Pancreas (tissue), 10 donors: ENCODE data around the gene GCSAML. TPM values are rescaled to one million over a fixed set of nuclear protein-coding genes. Genes with fewer than 3 reads are reported as not detected.
A peak's percentile ranks its signal among the peaks of the same experiment; 100 is the strongest.

Experiments used
- ATAC-seq, 4 donors: fragments of 200-7000 bp; cut with Tn5 transposase; one replicate each; pipeline versions ENCODE4 v1.8.0 to v1.9.1; 2020; ENCODE audit warnings: mild to moderate bottlenecking in 4 of 4, moderate library complexity in 4 of 4
- DNase-seq, 6 donors: peaks; one replicate each; pipeline ENCODE4 v3.0.0-alpha.2; 2020
- FAIRE-seq: peaks from 2 replicates; lab custom pipeline; 2012; peaks lifted over from hg19 to GRCh38; lab: Jason Lieb, UNC
- H3K27ac ChIP-seq, 4 donors: fragments of 200-600 bp; sonication (generic); 1 replicate in 3 of 4; 2 replicates in 1 of 4; pipeline versions ENCODE4 v1.5.0 to v1.8.0; 2020
- H3K27me3 ChIP-seq, 4 donors: fragments of 200-600 bp; one replicate each; pipeline ENCODE4 v1.8.0; 2021
- H3K36me3 ChIP-seq, 3 donors: fragments of 200-600 bp; sonication (generic) in 1 of 3; one replicate each; pipeline versions ENCODE4 v1.5.0 to v1.8.0; 2020 to 2021
- H3K4me1 ChIP-seq, 3 donors: fragments of 200-600 bp; one replicate each; pipeline ENCODE4 v1.8.0; 2021
- H3K4me3 ChIP-seq, 4 donors: fragments of 200-600 bp; sonication (generic) in 2 of 4; one replicate each; pipeline versions ENCODE4 v1.5.0 to v1.8.0; 2020 to 2021
- H3K9me3 ChIP-seq, 4 donors: fragments of 200-600 bp; one replicate each; pipeline ENCODE4 v1.8.0; 2021
- whole genome bisulfite sequencing, 2 donors: extraction: QIAGEN DNeasy Blood & Tissue Kit; methylation state at CpG; one replicate each; pipeline ENCODE4 v1.1.7; 2013; 5-methylcytosine and 5-hydroxymethylcytosine counted together
- intact Hi-C, 3 donors: fragments of 100-400 bp; cut with DNase I; formaldehyde crosslinking; loops; one replicate each; pipeline versions ENCODE4 v1.11.1 to v1.14.2; 2022
- polyA plus RNA-seq, 2 donors: library from polyadenylated mRNA; stranded (reverse); fragments of 200-250 nt; gene quantifications; one replicate each; pipeline ENCODE4 v1.2.3, GENCODE V29; 2013
- total RNA-seq, 6 donors: library from RNA; stranded (reverse); fragmentation: NEBNext Ultra II Directional in 4 of 6; extraction: Animal tissue kit (Norgen Biotek cat#: 25700) in 4 of 6; gene quantifications; one replicate each; pipeline versions ENCODE4 v1.2.1 to v1.2.4, GENCODE V29; 2021 to 2023
- TF ChIP-seq, protein P1 (sequence below), 4 donors: fragments of 200-600 bp; sonication (generic) in 3 of 4; IDR thresholded peaks; one replicate each; pipeline versions ENCODE4 v1.5.0 to v1.8.0; 2021; ENCODE audit warnings: antibody characterized with exemption in 4 of 4
- donor health status: healthy with polysubstance abuse.
- donor health status: DM: no; HTN: no; CAD: no; lungs with moderate emphysema.
- donor health status: DM: no; HTN: no; CAD: no.
- donor health status: control.
- donor health status: control.
- donor health status: Bipolar disorder and iron deficiency.
- donor health status: DM: yes; HTN: yes; CAD: no.
- donor health status: DM: no; HTN: no; CAD: no.
- donor health status: DM: no; HTN: no; CAD: no.
- donor health status: DM: yes; HTN: yes; CAD: no.

Gene GCSAML
- total and polyA plus RNA-seq, 8 donors, result 0.03 to 0.37 (median 0.26) TPM; not detected in 3

DNA sequence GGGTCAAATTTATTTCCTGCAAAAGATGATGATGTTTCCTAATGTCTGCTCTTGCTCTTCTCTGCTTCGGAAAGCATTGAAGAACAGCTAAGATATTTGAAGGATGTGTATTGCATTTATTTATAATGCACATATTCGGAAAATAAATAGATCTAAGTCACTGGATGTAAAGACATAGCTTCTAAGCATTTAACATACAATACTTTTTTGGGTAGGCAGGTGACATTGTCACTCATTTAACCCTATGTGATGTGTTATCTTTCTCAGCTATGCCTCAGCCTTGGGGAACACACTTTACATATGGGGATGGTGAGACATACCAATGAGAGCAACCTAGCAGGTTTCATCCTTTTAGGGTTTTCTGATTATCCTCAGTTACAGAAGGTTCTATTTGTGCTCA lies 39.1 kb downstream of the GCSAML start, which contains the start of gene OR2G2:
Gene OR2G2 (plus strand): TSS at position 301 of the 400 bp plus-strand sequence. CDS start 0 bp downstream, at position 301.
- TF ChIP-seq, protein P1, sequence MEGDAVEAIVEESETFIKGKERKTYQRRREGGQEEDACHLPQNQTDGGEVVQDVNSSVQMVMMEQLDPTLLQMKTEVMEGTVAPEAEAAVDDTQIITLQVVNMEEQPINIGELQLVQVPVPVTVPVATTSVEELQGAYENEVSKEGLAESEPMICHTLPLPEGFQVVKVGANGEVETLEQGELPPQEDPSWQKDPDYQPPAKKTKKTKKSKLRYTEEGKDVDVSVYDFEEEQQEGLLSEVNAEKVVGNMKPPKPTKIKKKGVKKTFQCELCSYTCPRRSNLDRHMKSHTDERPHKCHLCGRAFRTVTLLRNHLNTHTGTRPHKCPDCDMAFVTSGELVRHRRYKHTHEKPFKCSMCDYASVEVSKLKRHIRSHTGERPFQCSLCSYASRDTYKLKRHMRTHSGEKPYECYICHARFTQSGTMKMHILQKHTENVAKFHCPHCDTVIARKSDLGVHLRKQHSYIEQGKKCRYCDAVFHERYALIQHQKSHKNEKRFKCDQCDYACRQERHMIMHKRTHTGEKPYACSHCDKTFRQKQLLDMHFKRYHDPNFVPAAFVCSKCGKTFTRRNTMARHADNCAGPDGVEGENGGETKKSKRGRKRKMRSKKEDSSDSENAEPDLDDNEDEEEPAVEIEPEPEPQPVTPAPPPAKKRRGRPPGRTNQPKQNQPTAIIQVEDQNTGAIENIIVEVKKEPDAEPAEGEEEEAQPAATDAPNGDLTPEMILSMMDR (IDR thresholded peaks at IDR 0.05), result no peak
- 55 to 72% methylated on average over 2 of the region's 2 CpGs for WGBS, 2 donors
- no peaks in the 10 kb centered on the region for H3K9me3 ChIP-seq
- FAIRE-seq (no peak), DNase-seq (no peak), ATAC-seq (no peak)
- no peaks in the 10 kb centered on the region for H3K36me3 ChIP-seq
- intact Hi-C loops, result no loop called here
- no peak within 1 kb of the TSS for H3K4me3 ChIP-seq
- H3K27ac ChIP-seq, result no peak within 1 kb of the TSS
- H3K27me3 ChIP-seq, result no peaks in the 10 kb centered on the region
- H3K4me1 ChIP-seq, result no peaks in the 10 kb centered on the region

DNA sequence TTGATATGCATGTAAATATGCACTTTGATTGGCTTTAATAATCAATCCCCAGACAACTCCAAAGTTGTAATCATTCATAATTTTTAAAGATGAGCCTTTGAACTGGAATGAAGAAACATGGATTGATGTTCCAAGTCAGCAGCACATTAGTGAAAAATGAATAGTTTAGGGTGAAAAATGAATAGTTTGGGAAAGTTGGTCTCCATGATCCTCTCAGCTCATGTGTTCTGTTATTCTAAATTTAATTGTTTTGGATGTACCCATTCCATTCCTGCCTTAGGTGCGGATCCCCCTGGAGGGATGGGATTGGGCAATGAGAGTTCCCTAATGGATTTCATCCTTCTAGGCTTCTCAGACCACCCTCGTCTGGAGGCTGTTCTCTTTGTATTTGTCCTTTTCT lies 56.4 kb downstream of the GCSAML start, which contains the start of gene OR2G3:
Gene OR2G3 (plus strand): TSS at position 301 of the 400 bp plus-strand sequence. CDS start 0 bp downstream, at position 301.
- DNase-seq, result no peak
- WGBS, 2 donors, result 50 to 75% methylated on average over 2 of the region's 2 CpGs
- Histone ChIP-seq H3K9me3 (no peaks in the 10 kb centered on the region), H3K4me1 (no peaks in the 10 kb centered on the region), H3K27ac (no peak within 1 kb of the TSS), H3K4me3 (no peak within 1 kb of the TSS), H3K36me3 (no peaks in the 10 kb centered on the region), H3K27me3 (no peaks in the 10 kb centered on the region)
- FAIRE-seq, result no peak
- ATAC-seq, result no peak
- TF ChIP-seq, protein P1 (IDR thresholded peaks at IDR 0.05), result no peak
- intact Hi-C loops, result no loop called here

DNA sequence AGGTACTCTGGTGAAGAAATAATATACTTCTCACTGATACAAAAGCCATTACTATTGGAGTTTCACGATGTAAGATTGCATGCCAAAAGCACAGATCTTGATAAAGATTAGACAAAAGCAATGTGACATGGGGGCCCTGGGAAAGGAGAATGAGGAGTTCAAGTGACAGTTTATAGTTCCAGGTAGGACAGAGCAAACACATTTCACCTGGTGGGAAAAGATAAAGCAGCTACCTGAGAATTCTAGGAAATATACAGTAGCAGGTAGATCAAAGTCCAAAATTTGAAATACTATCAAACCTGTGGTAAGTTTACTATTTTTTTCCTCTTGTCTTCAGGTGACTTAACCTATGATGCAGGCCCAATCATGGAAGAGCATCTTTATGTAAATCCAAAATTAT lies 64.5 kb downstream of the GCSAML start:
- DNase-seq, result no peak
- no peaks in the 10 kb centered on the region for H3K36me3 ChIP-seq
- WGBS, 2 donors, result 18 to 32% methylated on average over 1 of the region's 1 CpG
- TF ChIP-seq, protein P1 (IDR thresholded peaks at IDR 0.05), result no peak
- no peaks in the 10 kb centered on the region for H3K4me1 ChIP-seq
- no peak overlapping the region for H3K27ac ChIP-seq
- intact Hi-C loops, result no loop called here
- FAIRE-seq, result no peak
- no peaks in the 10 kb centered on the region for H3K9me3 ChIP-seq
- no peak for ATAC-seq
- H3K4me3 ChIP-seq, result no peak overlapping the region
- H3K27me3 ChIP-seq, result no peaks in the 10 kb centered on the region

DNA sequence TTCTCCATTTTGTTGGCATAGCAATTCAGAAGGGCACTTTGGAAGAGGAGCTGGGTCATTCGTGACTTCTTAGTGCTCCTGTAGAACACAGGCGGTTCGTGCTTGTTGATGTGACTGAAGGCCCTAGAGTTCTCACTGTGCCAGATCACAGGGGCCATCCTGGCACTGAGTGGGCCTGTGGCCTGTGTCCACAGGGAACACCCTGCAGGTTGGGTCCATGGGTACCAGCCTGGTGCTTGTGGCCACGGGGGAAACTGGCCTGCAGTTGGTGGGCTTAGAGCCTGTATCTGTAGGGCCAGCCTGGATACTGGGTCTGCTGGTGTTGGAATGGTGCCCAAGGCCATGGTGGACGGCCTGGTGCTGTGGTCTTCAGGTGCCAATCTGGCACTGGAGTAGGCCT lies 65.7 kb downstream of the GCSAML start:
- intact Hi-C loops, result no loop called here
- Histone ChIP-seq H3K9me3 (no peaks in the 10 kb centered on the region), H3K4me3 (no peak overlapping the region), H3K27me3 (no peaks in the 10 kb centered on the region), H3K36me3 (no peaks in the 10 kb centered on the region), H3K27ac (no peak overlapping the region), H3K4me1 (no peaks in the 10 kb centered on the region)
- DNase-seq (peak in 1 of 6 donors; percentile 45), FAIRE-seq (no peak), ATAC-seq (no peak)
- WGBS, 2 donors, result 63 to 75% methylated on average over 5 of the region's 5 CpGs
- TF ChIP-seq, protein P1 (IDR thresholded peaks at IDR 0.05), result no peak

Other genes with a start within 250 kb of the GCSAML start
- gene ZNF496, start 217.3 kb upstream of the GCSAML start, total RNA-seq, result 10 to 100 TPM; 16.7 to 24.4 (median 19.2) TPM
- gene ZNF496, start 217.3 kb upstream of the GCSAML start, polyA plus RNA-seq, result 10 to 100 TPM; 11.4 to 18.7 TPM
- gene NLRP3, start 133.0 kb upstream of the GCSAML start, total RNA-seq, result 1 to 10 TPM in 2 of 6 donors, under 1 TPM in 4; 0.09 to 3.8 (median 0.68) TPM
- gene NLRP3, start 133.0 kb upstream of the GCSAML start, polyA plus RNA-seq, result under 1 TPM; 0.19 to 0.38 TPM
- gene OR2B11, start 91.0 kb upstream of the GCSAML start, total RNA-seq, result not detected
- gene OR2B11, start 91.0 kb upstream of the GCSAML start, polyA plus RNA-seq, result not detected
- gene OR2C3, start 12.7 kb upstream of the GCSAML start, total RNA-seq, result not detected
- under 1 TPM in 1 of 2 donors, not detected in 1; 0.02 TPM for gene OR2C3, start 12.7 kb upstream of the GCSAML start, polyA plus RNA-seq
- gene OR2G2, start 39.2 kb downstream of the GCSAML start, total RNA-seq, result not detected
- not detected for gene OR2G2, start 39.2 kb downstream of the GCSAML start, polyA plus RNA-seq
- gene OR2G3, start 56.5 kb downstream of the GCSAML start, total RNA-seq, result not detected
- gene OR2G3, start 56.5 kb downstream of the GCSAML start, polyA plus RNA-seq, result not detected
- gene OR13G1, start 130.6 kb downstream of the GCSAML start, total RNA-seq, result not detected
- gene OR13G1, start 130.6 kb downstream of the GCSAML start, polyA plus RNA-seq, result not detected
- not detected for gene OR6F1, start 167.5 kb downstream of the GCSAML start, total RNA-seq
- not detected for gene OR6F1, start 167.5 kb downstream of the GCSAML start, polyA plus RNA-seq
- gene OR14K1, start 189.5 kb downstream of the GCSAML start, total RNA-seq, result under 1 TPM in 1 of 6 donors, not detected in 5; 0.28 TPM
- gene OR14K1, start 189.5 kb downstream of the GCSAML start, polyA plus RNA-seq, result not detected
- gene OR14A2, start 199.0 kb downstream of the GCSAML start, total RNA-seq, result not detected
- gene OR14A2, start 199.0 kb downstream of the GCSAML start, polyA plus RNA-seq, result not detected
- not detected for gene OR1C1, start 211.4 kb downstream of the GCSAML start, total RNA-seq
- not detected for gene OR1C1, start 211.4 kb downstream of the GCSAML start, polyA plus RNA-seq